Activated CD4-positive, alpha-beta T cell treated with anti-CD3 and anti-CD28 coated beads, Interleukin-2, amount 10 ng/mL, durations not matched to agents 7 days and 5 days (primary cell): ENCODE results near the gene PRICKLE2. TPM values are rescaled to one million over a fixed set of nuclear protein-coding genes. Genes with fewer than 3 reads are reported as not detected.

Source experiments
- CTCF ChIA-PET: fragments of 350-600 bp; sonication (Branson Sonifier 250); formaldehyde crosslinking; loops from one replicate; lab custom pipeline; 2021; ENCODE audit warnings: antibody characterized with exemption; lab: Charles Lee
- POLR2A ChIA-PET: fragments of 350-600 bp; sonication (Branson Sonifier 250); formaldehyde crosslinking; loops from one replicate; lab custom pipeline; 2021; ENCODE audit warnings: antibody characterized with exemption; lab: Charles Lee
- DNase-seq: peaks from one replicate; pipeline ENCODE4 v3.0.0-alpha.2; 2020
- H3K27ac Mint-ChIP-seq: one replicate; pipeline ENCODE4 v1.8.0; 2021; ENCODE audit warnings: mild to moderate bottlenecking, moderate library complexity, mixed read lengths
- H3K27me3 Mint-ChIP-seq: one replicate; pipeline ENCODE4 v1.8.0; 2021; ENCODE audit warnings: mixed read lengths
- H3K36me3 Mint-ChIP-seq: one replicate; pipeline ENCODE4 v1.8.0; 2021; ENCODE audit warnings: low read depth, mixed read lengths
- H3K4me1 Mint-ChIP-seq: one replicate; pipeline ENCODE4 v1.8.0; 2021; ENCODE audit warnings: mixed read lengths
- H3K4me3 Mint-ChIP-seq: one replicate; pipeline ENCODE4 v1.8.0; 2021; ENCODE audit warnings: mild to moderate bottlenecking, moderate library complexity, mixed read lengths
- H3K9me3 Mint-ChIP-seq: one replicate; pipeline ENCODE4 v1.8.0; 2021; ENCODE audit warnings: mixed read lengths
- total RNA-seq, 2 experiments: library from RNA; stranded (reverse); gene quantifications; one replicate each; pipeline ENCODE4 v1.2.3, GENCODE V29; 2021

The PRICKLE2 gene
- total RNA-seq, 2 experiments from 2014 or later: not detected

GRCh38 chr3:64114651-64115050 is 110.6 kb downstream of the PRICKLE2 start:
- no peaks in the 10 kb centered on the region for H3K4me1 Mint-ChIP-seq
- ChIA-PET POLR2A (no interaction called here), CTCF (interaction anchor here (0.6 to 1.1 kb wide), 3 partner anchors 121 to 380 kb away, joined by 3 to 4 read pairs (median 3); no protein-coding TSS in a partner anchor)
- peaks cover 4% of the 10 kb centered on the region for H3K9me3 Mint-ChIP-seq
- DNase-seq: no peak
- no peak overlapping the region for H3K4me3 Mint-ChIP-seq
- no peak overlapping the region for H3K27ac Mint-ChIP-seq
- H3K36me3 Mint-ChIP-seq: no peaks in the 10 kb centered on the region
- peaks cover 13% of the 10 kb centered on the region for H3K27me3 Mint-ChIP-seq

GRCh38 chr3:64111872-64112271 is 113.4 kb downstream of the PRICKLE2 start:
- Mint-ChIP-seq H3K4me1 (no peaks in the 10 kb centered on the region), H3K4me3 (no peak overlapping the region), H3K9me3 (peaks cover 4% of the 10 kb centered on the region), H3K27ac (no peak overlapping the region), H3K27me3 (peaks cover 7% of the 10 kb centered on the region), H3K36me3 (no peaks in the 10 kb centered on the region)
- CTCF ChIA-PET: no interaction called here
- POLR2A ChIA-PET: no interaction called here
- no peak for DNase-seq

GRCh38 chr3:64111083-64111482 is 114.2 kb downstream of the PRICKLE2 start:
- Mint-ChIP-seq H3K9me3 (peaks cover 4% of the 10 kb centered on the region), H3K4me1 (no peaks in the 10 kb centered on the region), H3K27ac (no peak overlapping the region), H3K27me3 (peaks cover 7% of the 10 kb centered on the region), H3K36me3 (no peaks in the 10 kb centered on the region), H3K4me3 (no peak overlapping the region)
- ChIA-PET POLR2A (no interaction called here), CTCF (no interaction called here)
- DNase-seq: no peak

GRCh38 chr3:64110071-64110470 is 115.2 kb downstream of the PRICKLE2 start:
- H3K36me3 Mint-ChIP-seq: no peaks in the 10 kb centered on the region
- H3K27me3 Mint-ChIP-seq: peaks cover 2% of the 10 kb centered on the region
- H3K4me1 Mint-ChIP-seq: no peaks in the 10 kb centered on the region
- CTCF ChIA-PET: no interaction called here
- no peak overlapping the region for H3K4me3 Mint-ChIP-seq
- no peak for DNase-seq
- POLR2A ChIA-PET: no interaction called here
- H3K27ac Mint-ChIP-seq: no peak overlapping the region
- H3K9me3 Mint-ChIP-seq: no peaks in the 10 kb centered on the region

- no peaks in the 10 kb centered on the region for H3K4me1 Mint-ChIP-seq
- H3K27ac Mint-ChIP-seq: no peak overlapping the region
- peaks cover 2% of the 10 kb centered on the region for H3K27me3 Mint-ChIP-seq
- CTCF ChIA-PET: no interaction called here
- POLR2A ChIA-PET: no interaction called here
- H3K9me3 Mint-ChIP-seq: no peaks in the 10 kb centered on the region
- no peaks in the 10 kb centered on the region for H3K36me3 Mint-ChIP-seq
- DNase-seq: no peak
- no peak overlapping the region for H3K4me3 Mint-ChIP-seq
These were observed 115.8 kb downstream of the PRICKLE2 start for GRCh38 chr3:64109438-64109837.

- POLR2A ChIA-PET: no interaction called here
- CTCF ChIA-PET: no interaction called here
- Mint-ChIP-seq H3K27me3 (no peaks in the 10 kb centered on the region), H3K4me3 (no peak overlapping the region), H3K9me3 (no peaks in the 10 kb centered on the region), H3K27ac (no peak overlapping the region), H3K36me3 (no peaks in the 10 kb centered on the region), H3K4me1 (no peaks in the 10 kb centered on the region)
- no peak for DNase-seq
These were observed 116.4 kb downstream of the PRICKLE2 start for GRCh38 chr3:64108784-64109317.

GRCh38 chr3:64108231-64108630 is 117.0 kb downstream of the PRICKLE2 start:
- no peak overlapping the region for H3K27ac Mint-ChIP-seq
- CTCF ChIA-PET: no interaction called here
- no peaks in the 10 kb centered on the region for H3K36me3 Mint-ChIP-seq
- DNase-seq: no peak
- H3K27me3 Mint-ChIP-seq: no peaks in the 10 kb centered on the region
- POLR2A ChIA-PET: no interaction called here
- no peak overlapping the region for H3K4me3 Mint-ChIP-seq
- H3K9me3 Mint-ChIP-seq: no peaks in the 10 kb centered on the region
- H3K4me1 Mint-ChIP-seq: no peaks in the 10 kb centered on the region

GRCh38 chr3:64107190-64107589 is 118.1 kb downstream of the PRICKLE2 start:
- POLR2A ChIA-PET: no interaction called here
- Mint-ChIP-seq H3K4me1 (no peaks in the 10 kb centered on the region), H3K4me3 (no peak overlapping the region), H3K27ac (no peak overlapping the region), H3K9me3 (no peaks in the 10 kb centered on the region), H3K27me3 (no peaks in the 10 kb centered on the region), H3K36me3 (no peaks in the 10 kb centered on the region)
- no peak for DNase-seq
- CTCF ChIA-PET: no interaction called here

- ChIA-PET POLR2A (no interaction called here), CTCF (interaction anchor here (0.7 kb wide), 1 partner anchor 36 kb away, joined by 3 read pairs; no protein-coding TSS in a partner anchor)
- no peaks in the 10 kb centered on the region for H3K9me3 Mint-ChIP-seq
- no peaks in the 10 kb centered on the region for H3K36me3 Mint-ChIP-seq
- no peak overlapping the region for H3K4me3 Mint-ChIP-seq
- no peak overlapping the region for H3K27ac Mint-ChIP-seq
- no peaks in the 10 kb centered on the region for H3K4me1 Mint-ChIP-seq
- H3K27me3 Mint-ChIP-seq: no peaks in the 10 kb centered on the region
- DNase-seq: no peak
These were observed 119.5 kb downstream of the PRICKLE2 start for GRCh38 chr3:64105816-64106215.

GRCh38 chr3:64104691-64105111 is 120.6 kb downstream of the PRICKLE2 start:
- H3K4me3 Mint-ChIP-seq: no peak overlapping the region

GRCh38 chr3:64104006-64104405 is 121.3 kb downstream of the PRICKLE2 start:
- H3K27ac Mint-ChIP-seq: no peak overlapping the region
- H3K4me3 Mint-ChIP-seq: no peak overlapping the region
- ChIA-PET CTCF (no interaction called here), POLR2A (no interaction called here)
- no peak for DNase-seq
- H3K4me1 Mint-ChIP-seq: no peaks in the 10 kb centered on the region
- H3K9me3 Mint-ChIP-seq: no peaks in the 10 kb centered on the region
- H3K27me3 Mint-ChIP-seq: no peaks in the 10 kb centered on the region
- no peaks in the 10 kb centered on the region for H3K36me3 Mint-ChIP-seq

More at GRCh38 chr3:64104691-64105111, 120.6 kb downstream of the PRICKLE2 start:
- Mint-ChIP-seq H3K27me3 (no peaks in the 10 kb centered on the region), H3K27ac (no peak overlapping the region), H3K4me1 (no peaks in the 10 kb centered on the region), H3K36me3 (no peaks in the 10 kb centered on the region), H3K9me3 (no peaks in the 10 kb centered on the region)
- ChIA-PET POLR2A (no interaction called here), CTCF (no interaction called here)
- DNase-seq: no peak

GRCh38 chr3:64103131-64103530 is 122.1 kb downstream of the PRICKLE2 start:
- no peak overlapping the region for H3K4me3 Mint-ChIP-seq
- POLR2A ChIA-PET: no interaction called here
- no peak overlapping the region for H3K27ac Mint-ChIP-seq
- no peaks in the 10 kb centered on the region for H3K9me3 Mint-ChIP-seq
- no peak for DNase-seq
- CTCF ChIA-PET: no interaction called here
- H3K4me1 Mint-ChIP-seq: no peaks in the 10 kb centered on the region
- no peaks in the 10 kb centered on the region for H3K36me3 Mint-ChIP-seq
- H3K27me3 Mint-ChIP-seq: no peaks in the 10 kb centered on the region

GRCh38 chr3:64102147-64102546 is 123.1 kb downstream of the PRICKLE2 start:
- POLR2A ChIA-PET: no interaction called here
- Mint-ChIP-seq H3K36me3 (no peaks in the 10 kb centered on the region), H3K27me3 (no peaks in the 10 kb centered on the region), H3K4me1 (no peaks in the 10 kb centered on the region), H3K4me3 (no peak overlapping the region), H3K9me3 (no peaks in the 10 kb centered on the region), H3K27ac (no peak overlapping the region)
- CTCF ChIA-PET: no interaction called here
- DNase-seq: no peak

- Mint-ChIP-seq H3K27ac (no peak overlapping the region), H3K27me3 (no peaks in the 10 kb centered on the region), H3K9me3 (no peaks in the 10 kb centered on the region), H3K36me3 (no peaks in the 10 kb centered on the region), H3K4me3 (no peak overlapping the region), H3K4me1 (no peaks in the 10 kb centered on the region)
- ChIA-PET CTCF (no interaction called here), POLR2A (no interaction called here)
- no peak for DNase-seq
These were observed 126.0 kb downstream of the PRICKLE2 start for GRCh38 chr3:64099316-64099715.
